ENCODE data around the gene DACT2.
"Not testable (repeated sequence)": the region's sequence is repeated elsewhere in the genome, so short reads cannot be mapped to it uniquely, and the experiment has no call there.

DACT2 gene

GRCh38 chr6:168320634-168321033, 1.1 kb upstream of the DACT2 start:
- no peak for DNase-seq

- DNase-seq: no peak
Observed at GRCh38 chr6:168318579-168319278, 848 bp downstream of the DACT2 start.

GRCh38 chr6:168318090-168318489, 1.5 kb downstream of the DACT2 start:
- DNase-seq: no peak

GRCh38 chr6:168315596-168315995, 4.0 kb downstream of the DACT2 start:
- DNase-seq: no peak

DNA sequence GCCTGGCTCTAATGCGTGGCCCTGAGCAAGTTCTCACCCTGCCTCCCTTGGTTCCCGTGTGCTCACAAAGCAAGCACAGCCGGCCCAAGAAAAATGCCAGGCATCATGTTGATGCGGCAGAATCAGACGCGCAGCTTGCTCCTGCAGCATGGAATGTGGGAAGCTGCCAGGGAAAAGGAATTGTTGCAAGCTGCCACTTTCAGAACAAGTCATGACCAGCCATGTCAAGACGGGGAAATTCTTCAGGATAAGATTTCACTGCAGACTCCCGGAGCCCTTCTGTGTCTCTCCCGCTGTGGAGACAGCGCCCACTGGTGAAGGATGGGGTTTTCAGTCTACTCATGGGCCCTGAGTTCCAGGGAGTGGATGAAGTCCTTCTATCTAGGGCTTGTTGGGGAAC, 4.6 kb downstream of the DACT2 start:
- DNase-seq: no peak

DNA sequence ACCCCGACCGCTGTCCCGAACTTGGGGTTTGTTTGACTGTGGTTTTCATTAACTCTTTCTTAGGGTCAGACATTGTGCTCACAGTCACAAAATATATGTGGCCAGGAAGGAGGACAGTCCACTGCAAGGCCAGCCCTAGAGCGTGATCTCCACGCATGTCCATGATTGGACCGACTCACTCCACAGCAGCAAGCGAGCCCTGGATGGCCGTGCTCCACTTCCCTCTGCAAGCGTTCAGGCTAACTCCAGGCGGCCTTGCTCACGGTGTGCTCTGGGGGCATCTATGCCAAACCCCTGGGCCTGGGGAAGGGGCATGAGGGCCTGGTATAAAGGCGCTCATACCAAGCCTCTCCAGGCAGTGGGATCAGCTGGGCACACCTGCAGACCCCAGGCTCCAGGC, 5.6 kb downstream of the DACT2 start:
- DNase-seq: no peak

DNA sequence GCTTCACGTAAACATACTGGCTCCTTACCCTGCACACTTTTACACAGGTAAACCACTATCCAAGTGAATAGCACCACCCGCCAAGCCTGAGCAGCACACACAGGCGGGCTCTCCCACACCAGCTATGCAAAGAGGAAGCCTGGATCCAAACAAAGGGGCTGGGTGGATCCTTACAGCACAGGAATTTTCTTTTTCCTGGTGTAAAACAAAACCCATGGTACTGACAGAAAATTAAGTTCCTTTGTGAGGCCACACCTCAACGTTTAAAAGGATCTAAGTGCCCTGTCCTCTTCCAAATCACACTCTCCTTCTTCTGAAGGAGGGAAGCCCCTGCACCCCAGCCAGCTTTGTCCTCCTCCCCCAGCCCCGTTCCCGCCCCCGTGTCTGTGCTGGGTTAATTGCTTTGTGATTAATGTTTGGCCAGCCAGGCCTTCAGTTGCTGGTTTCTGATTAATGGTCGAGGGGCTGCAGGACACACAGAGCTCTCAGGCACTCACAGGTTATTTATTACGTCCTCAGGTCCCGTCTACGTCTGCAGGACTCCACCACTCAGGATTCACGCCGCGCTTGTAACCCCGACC, 6.1 kb downstream of the DACT2 start:
- DNase-seq: no peak

GRCh38 chr6:168312125-168312507, 7.5 kb downstream of the DACT2 start:
- not testable (repeated sequence) for DNase-seq

- no peak for DNase-seq
Observed at GRCh38 chr6:168311410-168312124, 8.0 kb downstream of the DACT2 start.

- DNase-seq: no peak
Observed at GRCh38 chr6:168310945-168311344, 8.6 kb downstream of the DACT2 start.

- DNase-seq: no peak
Observed at GRCh38 chr6:168310403-168310802, 9.2 kb downstream of the DACT2 start.

GRCh38 chr6:168309997-168310396, 9.6 kb downstream of the DACT2 start:
- no peak for DNase-seq

DNA sequence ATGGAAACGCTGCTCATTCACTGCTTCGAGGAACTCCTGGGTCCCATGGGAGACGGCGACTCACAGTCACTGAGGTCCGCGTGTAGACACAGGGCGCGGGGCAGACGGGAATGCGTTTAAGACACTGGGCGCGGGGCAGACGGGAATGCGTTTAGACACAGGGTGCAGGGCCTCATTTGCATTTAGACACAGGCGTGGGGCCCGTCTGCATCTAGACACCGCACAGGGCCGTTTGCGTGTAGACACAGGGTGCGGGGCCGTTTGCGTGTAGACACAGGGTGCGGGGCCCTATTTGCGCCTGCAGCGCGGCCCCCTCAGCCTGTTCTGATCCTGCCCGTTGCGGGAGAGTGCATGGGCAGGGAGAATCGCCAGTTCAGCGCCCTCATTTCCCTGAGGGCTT, 10.4 kb downstream of the DACT2 start:
- DNase-seq: no peak

DNA sequence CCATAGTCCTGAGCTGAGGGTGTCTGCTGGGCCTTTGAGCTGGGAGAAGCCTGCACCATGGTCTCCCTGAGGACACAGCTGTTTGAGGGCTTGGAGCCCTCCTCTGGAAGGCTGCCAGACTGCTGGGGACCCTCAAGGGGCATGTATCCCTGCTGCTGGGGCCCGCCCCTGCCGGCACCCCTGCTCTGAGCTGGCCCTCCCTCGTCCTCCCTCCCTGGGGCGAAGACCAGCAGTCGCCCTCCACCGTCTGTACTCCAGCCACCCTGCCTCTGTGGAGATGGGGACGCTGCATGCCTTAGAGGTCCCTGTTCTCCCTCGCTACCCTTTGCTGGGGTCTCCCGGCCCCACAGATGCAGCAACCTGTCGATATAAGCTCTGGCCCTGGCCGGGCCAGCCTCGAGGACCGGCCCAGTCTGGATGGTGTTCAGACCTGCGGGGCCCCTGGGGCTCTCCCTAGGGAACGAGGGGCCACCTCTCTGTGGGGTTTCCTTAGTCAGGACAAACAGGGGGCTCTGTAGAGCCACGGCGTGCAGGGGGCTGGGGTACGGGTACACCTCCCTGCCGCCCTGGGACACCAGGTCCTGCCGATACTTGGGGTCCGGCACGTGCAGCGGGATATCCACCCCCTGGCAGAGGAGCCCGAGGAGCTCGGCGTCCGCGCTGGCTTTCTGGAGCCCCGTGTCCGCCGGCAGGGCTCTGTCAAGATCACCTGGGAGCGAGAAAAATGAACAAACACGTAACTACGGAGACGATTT, 11.0 kb downstream of the DACT2 start:
- DNase-seq: no peak

DNA sequence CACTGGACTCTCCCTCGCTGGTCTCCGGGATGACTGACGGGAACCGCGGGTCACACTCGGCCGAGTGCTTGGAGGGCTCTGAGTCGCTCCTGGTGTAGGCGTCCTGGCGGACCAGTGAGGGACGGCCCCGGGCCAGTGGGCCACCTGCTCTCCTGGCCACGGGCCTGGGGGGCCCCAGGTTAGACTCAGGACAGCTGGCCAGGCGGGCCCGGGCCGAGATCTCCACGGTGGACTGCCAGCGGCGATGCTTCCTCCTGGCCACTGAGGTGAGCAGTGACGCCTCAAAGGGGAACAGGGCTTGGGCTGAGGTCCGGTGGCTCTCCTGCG, 11.9 kb downstream of the DACT2 start:
- DNase-seq: no peak

DNA sequence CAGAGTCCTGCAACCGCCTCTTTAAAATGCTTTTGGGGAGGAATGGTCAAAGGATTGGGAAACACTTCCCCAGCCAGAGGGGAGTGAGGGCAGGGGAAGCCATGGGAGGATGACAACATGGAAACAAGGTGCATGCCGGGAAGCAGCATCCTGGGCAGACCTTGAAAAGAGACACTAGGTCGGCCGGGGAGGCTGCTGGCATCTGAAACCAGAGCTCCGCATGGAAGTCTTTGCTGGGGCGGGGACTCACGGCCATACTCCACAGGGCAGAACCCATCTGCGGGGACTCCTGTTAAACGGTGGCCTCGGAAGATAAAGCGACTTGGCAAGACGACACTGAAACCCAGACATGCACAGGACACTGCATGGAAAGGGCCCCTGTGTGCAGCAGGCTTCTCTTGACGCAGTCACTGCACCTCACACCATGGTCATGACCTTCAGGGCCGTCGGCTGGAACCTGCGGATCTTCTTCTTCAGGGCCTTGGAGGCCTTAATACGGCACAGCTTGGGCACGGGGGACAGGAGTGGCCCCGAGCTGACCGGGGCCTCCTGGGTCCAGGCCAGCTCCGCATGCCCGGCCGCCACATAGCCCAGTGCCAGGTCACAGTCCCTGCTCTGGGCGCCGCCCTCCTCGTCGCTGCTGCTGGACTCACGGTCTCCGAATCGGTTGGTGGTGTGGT, 12.4 kb downstream of the DACT2 start:
- no peak for DNase-seq

DNA sequence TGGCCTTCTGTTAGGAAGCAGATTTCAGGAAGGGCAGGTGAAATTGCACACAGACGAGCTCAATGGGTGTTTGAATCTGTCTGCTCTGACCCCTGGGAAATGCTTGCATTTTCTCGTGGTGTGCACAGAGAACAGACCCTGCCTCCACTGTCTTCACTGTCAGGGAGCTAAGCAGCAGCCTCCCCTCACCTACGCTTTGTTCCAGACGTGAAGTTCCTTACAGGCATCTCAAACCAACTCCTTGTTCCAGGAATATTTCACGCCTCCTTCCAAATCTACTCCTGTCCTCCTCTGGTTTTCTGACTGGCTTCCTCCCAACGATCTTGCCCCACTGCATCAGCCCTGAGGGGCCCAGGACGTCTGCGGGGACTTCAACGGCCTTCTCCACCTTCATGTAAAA, 13.7 kb downstream of the DACT2 start:
- DNase-seq: no peak

GRCh38 chr6:168305096-168305749, 14.4 kb downstream of the DACT2 start:
- no peak for DNase-seq

DNA sequence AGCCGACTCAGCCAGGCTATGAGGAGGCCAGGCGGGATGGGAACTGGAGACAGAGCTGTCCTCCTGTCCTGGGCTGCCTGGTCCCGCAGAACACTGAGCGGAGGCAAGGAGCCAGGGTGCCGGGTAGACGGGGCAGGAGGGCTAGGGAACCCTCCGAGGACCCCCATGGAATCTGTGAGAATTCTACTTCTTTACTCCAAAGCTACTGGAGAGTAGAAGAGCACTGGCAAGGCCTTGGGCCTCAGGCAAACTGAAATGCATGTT, 14.9 kb downstream of the DACT2 start:
- DNase-seq: no peak

DNA sequence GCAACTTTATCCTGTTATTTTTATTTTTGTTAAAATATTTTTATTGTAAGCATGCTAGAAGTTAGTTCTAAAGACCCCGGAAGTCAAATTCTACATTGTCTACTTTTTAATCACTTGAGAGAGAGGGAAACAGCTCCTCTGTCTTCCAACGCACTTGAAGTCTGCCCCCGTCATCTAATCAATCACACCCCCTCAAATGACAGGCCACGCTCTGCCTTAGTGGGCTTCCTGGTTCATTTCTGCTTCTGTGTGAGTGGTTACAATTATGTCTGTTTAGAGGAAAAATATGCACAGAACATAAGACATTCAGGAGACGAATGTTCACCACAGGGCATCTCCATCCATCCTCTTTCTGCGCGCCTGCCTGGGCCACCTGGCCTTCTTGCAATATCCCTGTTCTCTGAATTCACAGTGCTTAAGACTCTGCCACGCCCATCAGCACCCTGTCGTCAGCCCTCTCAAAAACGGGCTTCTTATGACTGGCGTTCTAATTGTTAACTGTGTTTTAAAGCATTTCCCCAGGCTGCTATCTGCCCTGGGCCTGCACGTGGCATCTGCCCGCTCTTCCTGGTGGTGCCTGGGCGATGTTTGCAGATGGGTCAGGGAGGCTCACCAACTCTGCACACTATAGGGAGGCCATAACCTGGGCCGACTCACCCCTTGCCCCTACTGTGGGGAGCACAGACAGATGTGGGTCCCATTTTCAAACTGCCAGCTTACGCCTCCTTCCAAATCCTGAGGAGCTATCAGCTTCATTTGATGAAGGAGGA, 15.4 kb downstream of the DACT2 start:
- no peak for DNase-seq

- DNase-seq: no peak
Observed at GRCh38 chr6:168302534-168302933, 17.0 kb downstream of the DACT2 start.

Data from CD4-positive, alpha-beta T cell treated with Interleukin-4 for 4 hours (primary cell).